OCI-LY7 (cell line): ENCODE data around the gene LRG1. TPM values are rescaled to one million over a fixed set of nuclear protein-coding genes. Genes with fewer than 3 reads are reported as not detected.
A peak's percentile ranks its signal among the peaks of the same experiment; 100 is the strongest.

Experiments
- BruUV-seq: library from RNA; stranded (reverse); fragments of 400-500 nt; replicated peaks from 2 replicates; lab custom pipeline; 2021; lab: Mats Ljungman, UMichigan
- CTCF ChIA-PET: fragments of 300-600 bp; sonication (Branson Sonifier 250); formaldehyde crosslinking; loops from one replicate; lab custom pipeline; 2022; ENCODE audit warnings: antibody characterized with exemption; ENCODE audit not compliant: unreplicated experiment; lab: Charles Lee
- POLR2A ChIA-PET: fragments of 300-600 bp; sonication (Branson Sonifier 250); formaldehyde crosslinking; loops from one replicate; lab custom pipeline; 2022; ENCODE audit warnings: antibody characterized with exemption; lab: Charles Lee
- DNase-seq: peaks from one replicate; pipeline ENCODE4 v3.0.0-alpha.2; 2015; ENCODE audit warnings: low spot score
- H2AFZ ChIP-seq: fragments of 200-600 bp; sonication (generic), shearing (Covaris generic); 2 replicates; pipeline ENCODE4 v1.6.1; 2014; ENCODE audit warnings: mild to moderate bottlenecking, antibody characterized with exemption, low read length, moderate library complexity
- H3K27ac ChIP-seq: fragments of 200-600 bp; sonication (generic); 2 replicates; pipeline ENCODE4 v1.5.1; 2014; ENCODE audit warnings: mixed run types, low read depth, mild to moderate bottlenecking, moderate library complexity, low read length, inconsistent platforms; ENCODE audit not compliant: poor library complexity, severe bottlenecking
- H3K36me3 ChIP-seq: fragments of 200-600 bp; sonication (generic); 2 replicates; pipeline ENCODE4 v1.6.1; 2014; ENCODE audit warnings: mild to moderate bottlenecking, antibody characterized with exemption, low read length, moderate library complexity, mixed read lengths; ENCODE audit not compliant: insufficient read depth
- H3K4me1 ChIP-seq: fragments of 200-600 bp; sonication (generic); 2 replicates; pipeline ENCODE4 v1.5.1; 2014; ENCODE audit warnings: mild to moderate bottlenecking, low read length; ENCODE audit not compliant: insufficient read depth, poor library complexity, severe bottlenecking
- H3K4me2 ChIP-seq: fragments of 200-600 bp; sonication (generic); 2 replicates; pipeline ENCODE4 v1.6.1; 2014; ENCODE audit warnings: mild to moderate bottlenecking, low read length
- H3K4me3 ChIP-seq: fragments of 200-600 bp; sonication (generic); 2 replicates; pipeline ENCODE4 v1.5.1; 2014; ENCODE audit warnings: mild to moderate bottlenecking, low read depth, low read length; ENCODE audit not compliant: poor library complexity, severe bottlenecking
- H3K79me2 ChIP-seq: fragments of 200-600 bp; sonication (generic); 2 replicates; pipeline ENCODE4 v1.6.1; 2016; ENCODE audit warnings: low read depth, mild to moderate bottlenecking, low read length, moderate library complexity, mixed read lengths; ENCODE audit not compliant: insufficient read depth
- H3K9me2 ChIP-seq: fragments of 200-600 bp; sonication (generic); 2 replicates; pipeline ENCODE4 v1.6.1; 2016; ENCODE audit warnings: mild to moderate bottlenecking, low read length, mixed read lengths; ENCODE audit not compliant: insufficient read depth
- H3K9me3 ChIP-seq: fragments of 200-600 bp; sonication (generic); 2 replicates; pipeline ENCODE4 v1.6.1; 2014; ENCODE audit warnings: mild to moderate bottlenecking, mixed run types, low read length, mixed read lengths
- H4K20me1 ChIP-seq: fragments of 200-600 bp; sonication (generic); 2 replicates; pipeline ENCODE4 v1.6.1; 2014; ENCODE audit warnings: mild to moderate bottlenecking, antibody characterized with exemption, low read length, moderate library complexity, mixed read lengths; ENCODE audit not compliant: insufficient read depth
- CTCF ChIP-seq: fragments of 200-600 bp; sonication (generic); conservative IDR thresholded peaks from 2 replicates; pipeline ENCODE4 v1.5.1; 2014; ENCODE audit warnings: mild to moderate bottlenecking, antibody characterized with exemption, low read length, moderate library complexity, mixed read lengths
- EZH2phosphoT487 ChIP-seq: fragments of 200-600 bp; sonication (generic); IDR thresholded peaks from 2 replicates; pipeline ENCODE4 v1.6.1; 2018; ENCODE audit warnings: low read depth, borderline replicate concordance, mild to moderate bottlenecking, mixed run types, antibody characterized with exemption, low read length, moderate library complexity, mixed read lengths
- intact Hi-C: fragments of 100-400 bp; cut with micrococcal nuclease; formaldehyde crosslinking; loops from one replicate; pipeline ENCODE4 v1.10.0; 2022; ENCODE audit not compliant: unreplicated experiment
- total RNA-seq, 2 experiments: library from RNA; depleted of rRNA in 1 of 2; stranded (reverse); fragments of >200 nt in 1 of 2; shearing (Covaris generic) in 1 of 2; gene quantifications; 2 replicates each; pipeline ENCODE4 v1.2.3, GENCODE V29; 2014 to 2022

LRG1 gene
- total RNA-seq, 2 experiments from 2014 or later, result 1.6 to 1.9 TPM

DNA sequence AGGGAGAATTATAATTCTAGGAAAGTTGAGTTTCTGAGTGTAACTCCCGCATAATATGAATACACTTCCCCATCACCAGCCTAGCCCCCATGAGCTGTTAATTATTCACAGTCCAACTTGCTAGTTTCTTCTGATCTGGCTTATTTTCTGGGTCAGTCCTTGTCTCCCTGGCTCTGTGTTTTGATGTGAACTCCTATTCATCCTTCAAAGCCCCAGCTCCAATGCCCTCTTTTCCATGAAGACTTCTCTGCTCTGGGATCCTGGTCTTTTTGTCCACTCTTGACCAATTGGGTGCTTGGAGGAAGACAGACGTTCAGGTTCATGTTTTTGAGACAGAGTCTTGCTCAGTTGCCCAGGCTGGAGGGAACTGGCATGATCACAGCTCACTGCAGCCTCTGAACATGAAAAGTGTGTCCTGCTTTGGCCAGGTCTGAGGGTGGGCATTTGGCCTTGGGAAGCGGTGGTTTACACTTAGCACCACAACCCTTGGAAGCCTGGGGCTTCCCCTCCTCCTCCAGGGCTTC is 605 bp downstream of the LRG1 start:
- intact Hi-C loops, result no loop called here
- no peaks in the 10 kb centered on the region for H3K9me2 ChIP-seq
- CTCF ChIA-PET, result no interaction called here
- peak overlapping the region; percentile 97; the same call in 1 of the 2 replicates for H2AFZ ChIP-seq
- no peaks in the 10 kb centered on the region for H3K79me2 ChIP-seq
- H3K4me3 ChIP-seq, result peak overlapping the region; percentile 50
- DNase-seq, result no peak
- peaks cover 23% of the 10 kb centered on the region for H3K4me1 ChIP-seq
- POLR2A ChIA-PET, result no interaction called here
- no peak overlapping the region for H3K4me2 ChIP-seq
- peaks cover 4% of the 10 kb centered on the region; the same call in 1 of the 2 replicates for H3K9me3 ChIP-seq
- no TSS peak for BruUV-seq
- no peaks in the 10 kb centered on the region for H4K20me1 ChIP-seq
- H3K36me3 ChIP-seq, result no peaks in the 10 kb centered on the region
- TF ChIP-seq CTCF (no peak), EZH2phosphoT487 (no peak)
- no peak overlapping the region for H3K27ac ChIP-seq

- no peaks in the 10 kb centered on the region for H3K9me2 ChIP-seq
- no peak overlapping the region for H3K4me2 ChIP-seq
- H3K9me3 ChIP-seq, result peaks cover 4% of the 10 kb centered on the region; the same call in 1 of the 2 replicates
- ChIA-PET POLR2A (interaction anchor here (0.6 kb wide), 1 partner anchor 64 kb away, joined by 3 read pairs; no protein-coding TSS in a partner anchor), CTCF (no interaction called here)
- H3K79me2 ChIP-seq, result no peaks in the 10 kb centered on the region
- peaks cover 23% of the 10 kb centered on the region for H3K4me1 ChIP-seq
- H3K36me3 ChIP-seq, result no peaks in the 10 kb centered on the region
- no peak for DNase-seq
- intact Hi-C loops, result no loop called here
- H4K20me1 ChIP-seq, result no peaks in the 10 kb centered on the region
- H3K4me3 ChIP-seq, result no peak overlapping the region
- H3K27ac ChIP-seq, result no peak overlapping the region
- H2AFZ ChIP-seq, result no peak overlapping the region
- no TSS peak for BruUV-seq
- no peak for TF ChIP-seq EZH2phosphoT487
- no peak for TF ChIP-seq CTCF
Measured at GRCh38 chr19:4538601-4538954, 1.3 kb downstream of the LRG1 start.

- H3K36me3 ChIP-seq, result no peaks in the 10 kb centered on the region
- no peaks in the 10 kb centered on the region for H4K20me1 ChIP-seq
- H3K9me2 ChIP-seq, result no peaks in the 10 kb centered on the region
- no peak overlapping the region for H3K4me2 ChIP-seq
- POLR2A ChIA-PET, result interaction anchor here (0.6 kb wide), 1 partner anchor 64 kb away, joined by 3 read pairs; no protein-coding TSS in a partner anchor
- no peak overlapping the region for H3K4me3 ChIP-seq
- CTCF ChIA-PET, result no interaction called here
- no peak overlapping the region for H2AFZ ChIP-seq
- H3K4me1 ChIP-seq, result peaks cover 23% of the 10 kb centered on the region
- intact Hi-C loops, result no loop called here
- DNase-seq, result no peak
- H3K27ac ChIP-seq, result no peak overlapping the region
- H3K9me3 ChIP-seq, result peaks cover 4% of the 10 kb centered on the region; the same call in 1 of the 2 replicates
- TF ChIP-seq CTCF (no peak), EZH2phosphoT487 (no peak)
- BruUV-seq, result no TSS peak
- no peaks in the 10 kb centered on the region for H3K79me2 ChIP-seq
Measured at GRCh38 chr19:4537953-4538600, 1.8 kb downstream of the LRG1 start.
